Measurements from ENCODE around the gene TMEM19.

Gene TMEM19

GRCh38 chr12:71710276-71711125, 24.6 kb downstream of the TMEM19 start:
- no peak for DNase-seq (ENCODE audit: low read depth in 2 of 2, low spot score in 1 of 2)

GRCh38 chr12:71718611-71719010, 32.7 kb downstream of the TMEM19 start:
- DNase-seq (ENCODE audit: low read depth in 2 of 2, low spot score in 1 of 2): no peak

GRCh38 chr12:71719647-71720370, 33.9 kb downstream of the TMEM19 start:
- DNase-seq (ENCODE audit: low read depth in 2 of 2, low spot score in 1 of 2): no peak

GRCh38 chr12:71721783-71722505, 36.1 kb downstream of the TMEM19 start:
- no peak for DNase-seq (ENCODE audit: low read depth in 2 of 2, low spot score in 1 of 2)

- no peak for DNase-seq (ENCODE audit: low read depth in 2 of 2, low spot score in 1 of 2)
These were observed 39.1 kb downstream of the TMEM19 start for GRCh38 chr12:71725011-71725410.

- no peak for DNase-seq (ENCODE audit: low read depth in 2 of 2, low spot score in 1 of 2)
These were observed 40.7 kb downstream of the TMEM19 start for GRCh38 chr12:71726548-71726947.

- DNase-seq (ENCODE audit: low read depth in 2 of 2, low spot score in 1 of 2): no peak
These were observed 42.1 kb downstream of the TMEM19 start for GRCh38 chr12:71727958-71728357.

- DNase-seq (ENCODE audit: low read depth in 2 of 2, low spot score in 1 of 2): no peak
These were observed 45.1 kb downstream of the TMEM19 start for GRCh38 chr12:71730936-71731335.

GRCh38 chr12:71731439-71732356, 45.8 kb downstream of the TMEM19 start:
- DNase-seq (ENCODE audit: low read depth in 2 of 2, low spot score in 1 of 2): no peak

- no peak for DNase-seq (ENCODE audit: low read depth in 2 of 2, low spot score in 1 of 2)
These were observed 46.5 kb downstream of the TMEM19 start for GRCh38 chr12:71732357-71732712.

GRCh38 chr12:71737197-71737596, 51.3 kb downstream of the TMEM19 start:
- DNase-seq (ENCODE audit: low read depth in 2 of 2, low spot score in 1 of 2): no peak

- DNase-seq (ENCODE audit: low read depth in 2 of 2, low spot score in 1 of 2): no peak
These were observed 57.1 kb downstream of the TMEM19 start for GRCh38 chr12:71742998-71743397.

- DNase-seq (ENCODE audit: low read depth in 2 of 2, low spot score in 1 of 2): no peak
These were observed 58.8 kb downstream of the TMEM19 start for GRCh38 chr12:71744522-71745300.

- DNase-seq (ENCODE audit: low read depth in 2 of 2, low spot score in 1 of 2): peak in 1 of 2 donors; percentile 19
These were observed 61.2 kb downstream of the TMEM19 start for GRCh38 chr12:71746974-71747611.

- DNase-seq (ENCODE audit: low read depth in 2 of 2, low spot score in 1 of 2): no peak
These were observed 62.4 kb downstream of the TMEM19 start for GRCh38 chr12:71748081-71748850.

- no peak for DNase-seq (ENCODE audit: low read depth in 2 of 2, low spot score in 1 of 2)
These were observed 63.8 kb downstream of the TMEM19 start for GRCh38 chr12:71749666-71750065.

GRCh38 chr12:71752891-71753290, 67.0 kb downstream of the TMEM19 start:
- DNase-seq (ENCODE audit: low read depth in 2 of 2, low spot score in 1 of 2): no peak

Data from stimulated activated CD8-positive, alpha-beta memory T cell treated with anti-CD3 and anti-CD28 coated beads, Interleukin-4, amount 100 ng/mL, for 1 hour (primary cell).